H54 (cell line): Measurements from ENCODE around the gene MOSPD3.
"Not testable (repeated sequence)": the region's sequence is repeated elsewhere in the genome, so short reads cannot be mapped to it uniquely, and the experiment has no call there.

Experiments used
- DNase-seq: peaks from one replicate; pipeline ENCODE4 v3.0.0; 2011; ENCODE audit warnings: low spot score, mixed read lengths; ENCODE audit not compliant: insufficient read length
- FAIRE-seq: peaks from 3 replicates; lab custom pipeline; 2011; peaks lifted over from hg19 to GRCh38; lab: Jason Lieb, UNC
- POLR2A ChIP-seq: IDR thresholded peaks from 2 replicates; pipeline ENCODE4 v1.6.1; 2011; ENCODE audit warnings: low read depth, mild to moderate bottlenecking, low read length

MOSPD3 gene

GRCh38 chr7:100611983-100612729, at the start of gene MOSPD3:
Gene MOSPD3 (plus strand): TSS chr7:100612540. CDS start chr7:100612792, 252 bp downstream.
- FAIRE-seq, result peak; percentile 84

GRCh38 chr7:100563100-100563564, 49.2 kb upstream of the MOSPD3 start:
- FAIRE-seq (no peak), DNase-seq (no peak)
- no peak for TF ChIP-seq POLR2A

More at GRCh38 chr7:100611983-100612729, at the start of gene MOSPD3:
- peak; percentile 97 for DNase-seq
- TF ChIP-seq POLR2A, result peak; percentile 3; the same call in 1 of the 2 replicates

GRCh38 chr7:100563809-100564400, 48.4 kb upstream of the MOSPD3 start:
- TF ChIP-seq POLR2A, result no peak
- DNase-seq (peak; percentile 87), FAIRE-seq (no peak)

GRCh38 chr7:100564405-100564804, 47.9 kb upstream of the MOSPD3 start:
- DNase-seq, FAIRE-seq: not testable (repeated sequence)

GRCh38 chr7:100565133-100565571, 47.2 kb upstream of the MOSPD3 start:
- FAIRE-seq (no peak), DNase-seq (no peak)
- TF ChIP-seq POLR2A, result no peak

- FAIRE-seq (no peak), DNase-seq (no peak)
- TF ChIP-seq POLR2A, result no peak
Observed at GRCh38 chr7:100566018-100566531, 46.3 kb upstream of the MOSPD3 start.

GRCh38 chr7:100567031-100567730, 45.2 kb upstream of the MOSPD3 start:
- DNase-seq, result no peak
- FAIRE-seq, result no peak
- no peak for TF ChIP-seq POLR2A

- DNase-seq (no peak), FAIRE-seq (no peak)
- no peak for TF ChIP-seq POLR2A
Observed at GRCh38 chr7:100567751-100568175, 44.6 kb upstream of the MOSPD3 start.

- DNase-seq (no peak), FAIRE-seq (no peak)
- no peak for TF ChIP-seq POLR2A
Observed at GRCh38 chr7:100568176-100568895, 44.0 kb upstream of the MOSPD3 start.

GRCh38 chr7:100568896-100569844, 43.2 kb upstream of the MOSPD3 start:
- no peak for TF ChIP-seq POLR2A
- DNase-seq (no peak), FAIRE-seq (no peak)

- no peak for DNase-seq
Observed at GRCh38 chr7:100570954-100571828, 41.1 kb upstream of the MOSPD3 start.

More at GRCh38 chr7:100570954-100571828, 41.1 kb upstream of the MOSPD3 start:
- TF ChIP-seq POLR2A, result no peak
- no peak for FAIRE-seq
